Gastrocnemius medialis (tissue), 4 donors: Measurements from ENCODE around the gene THRB.

Experiments used
- CTCF ChIP-seq, 5 experiments: fragments of 450-650 bp in 3 of 5; fragments of 200-600 bp in 2 of 5; sonication (generic) in 2 of 5; IDR thresholded peaks in 4 of 5; conservative IDR thresholded peaks in 1 of 5; 1 replicate in 4 of 5; 2 replicates in 1 of 5; pipeline ENCODE4 v1.5.1; 2016 to 2019; ENCODE audit warnings: antibody characterized with exemption in 5 of 5, mild to moderate bottlenecking in 3 of 5, moderate library complexity in 3 of 5
- POLR2A ChIP-seq, 2 donors: fragments of 450-650 bp; IDR thresholded peaks; one replicate each; pipeline ENCODE4 v1.6.1; 2017; ENCODE audit warnings: antibody characterized with exemption in 2 of 2, mild to moderate bottlenecking in 2 of 2, moderate library complexity in 2 of 2

GRCh38 chr3:24439021-24439420, 55.6 kb downstream of the THRB start:
- TF ChIP-seq CTCF (IDR thresholded peaks at IDR 0.05 in 4 of 5, conservative IDR thresholded peaks at IDR 0.05 in 1 of 5) (no peak), POLR2A (IDR thresholded peaks at IDR 0.05) (no peak)
